Measurements from ENCODE around the gene RNASE4. TPM values are rescaled to one million over a fixed set of nuclear protein-coding genes. Genes with fewer than 3 reads are reported as not detected.
"Not testable (repeated sequence)": the region's sequence is repeated elsewhere in the genome, so short reads cannot be mapped to it uniquely, and the experiment has no call there.

The RNASE4 gene
- total RNA-seq, 1 experiment from 2014 or later: 2.2 TPM

- DNase-seq (ENCODE audit: low spot score): no peak
These were observed 48.1 kb downstream of the RNASE4 start for GRCh38 chr14:20732477-20732876.

GRCh38 chr14:20732979-20733635 lies 48.7 kb downstream of the RNASE4 start:
- in situ Hi-C loops (cut with HindIII; ENCODE audit: low sequenced_read_pairs): no loop called here
- DNase-seq (ENCODE audit: low spot score): no peak

More at GRCh38 chr14:20732477-20732876, 48.1 kb downstream of the RNASE4 start:
- in situ Hi-C loops (cut with HindIII; ENCODE audit: low sequenced_read_pairs): no loop called here

- DNase-seq (ENCODE audit: low spot score): no peak
- in situ Hi-C loops (cut with HindIII; ENCODE audit: low sequenced_read_pairs): no loop called here
These were observed 49.5 kb downstream of the RNASE4 start for GRCh38 chr14:20733684-20734429.

GRCh38 chr14:20734430-20734806 lies 50.1 kb downstream of the RNASE4 start:
- no peak for DNase-seq (ENCODE audit: low spot score)
- in situ Hi-C loops (cut with HindIII; ENCODE audit: low sequenced_read_pairs): no loop called here

DNA sequence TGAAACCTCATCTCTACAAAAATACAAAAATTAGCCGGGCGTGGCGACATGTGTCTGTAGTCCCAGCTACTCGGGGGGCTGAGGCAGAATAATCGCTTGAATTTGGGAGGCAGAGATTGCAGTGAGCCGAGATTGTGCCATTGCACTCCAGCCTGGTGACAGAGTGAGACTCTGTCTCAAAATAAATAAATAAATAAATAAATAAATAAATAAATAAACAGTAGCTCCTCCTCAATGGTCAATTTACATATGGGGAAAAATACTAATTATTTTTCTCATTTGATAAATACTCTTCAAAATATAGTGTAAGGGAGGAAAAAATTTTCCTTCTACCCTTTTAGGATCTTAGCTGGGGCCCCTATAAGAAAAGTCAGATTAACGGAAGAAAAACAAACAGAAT lies 53.9 kb downstream of the RNASE4 start:
- in situ Hi-C loops (cut with HindIII; ENCODE audit: low sequenced_read_pairs); DNase-seq (ENCODE audit: low spot score): not testable (repeated sequence)

DNA sequence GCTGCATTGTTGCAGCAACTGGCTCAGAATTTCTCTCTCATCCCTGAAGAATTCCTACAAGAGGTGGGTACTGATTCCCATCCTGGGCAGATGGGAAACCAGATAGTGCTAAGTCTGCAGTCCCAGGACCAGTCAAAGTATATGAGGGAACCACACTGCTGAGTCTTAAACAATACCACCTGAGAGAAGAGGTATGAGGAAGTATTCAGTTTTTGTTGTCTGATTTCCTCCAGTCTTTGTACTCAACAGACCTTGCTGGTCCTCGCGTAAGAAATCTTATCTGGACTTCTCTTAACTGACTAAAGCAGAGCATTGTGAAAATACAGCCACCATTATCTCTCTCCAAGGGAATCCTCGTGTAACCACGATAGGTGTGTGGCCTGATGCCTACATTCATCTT lies 57.8 kb downstream of the RNASE4 start:
- in situ Hi-C loops (cut with HindIII; ENCODE audit: low sequenced_read_pairs): no loop called here
- no peak for DNase-seq (ENCODE audit: low spot score)

GRCh38 chr14:20743556-20743955 lies 59.2 kb downstream of the RNASE4 start:
- in situ Hi-C loops (cut with HindIII; ENCODE audit: low sequenced_read_pairs): no loop called here
- no peak for DNase-seq (ENCODE audit: low spot score)

DNA sequence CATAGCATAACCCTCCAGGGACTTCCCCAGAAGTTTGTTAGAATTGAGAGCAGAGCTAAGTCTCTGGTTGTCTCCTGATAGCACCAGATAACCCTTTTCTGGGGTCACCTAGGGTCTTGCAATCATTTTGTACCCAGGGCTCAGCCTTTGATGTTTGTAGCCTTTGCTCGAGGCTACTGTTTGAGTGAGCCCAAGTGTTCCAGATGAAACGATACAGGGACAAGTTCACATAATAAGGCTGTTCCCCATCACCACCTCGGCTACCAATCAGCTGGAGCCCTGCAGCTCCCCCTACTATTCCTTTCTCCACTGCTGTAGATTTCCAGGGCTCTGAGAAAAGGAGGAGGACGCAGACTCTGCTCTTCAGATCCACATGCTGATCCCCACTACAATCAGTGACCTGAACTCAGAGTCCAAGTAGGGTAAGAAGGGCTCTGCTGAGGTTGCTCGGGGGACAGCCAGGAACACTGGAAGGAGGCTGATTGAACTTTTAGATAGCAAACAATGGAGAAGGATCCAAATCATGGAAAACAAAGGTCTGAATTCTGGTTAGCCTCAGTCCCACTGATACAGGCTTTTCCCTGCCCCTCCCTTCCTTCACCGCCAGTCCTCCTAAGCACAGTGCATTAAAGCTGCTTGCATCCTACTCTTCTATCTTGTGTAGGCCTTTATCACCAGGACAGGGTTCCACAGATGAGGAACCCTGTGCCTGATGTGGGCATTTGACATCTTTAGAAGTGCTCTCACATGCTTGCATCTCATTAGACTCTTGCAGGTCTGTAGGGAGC lies 61.4 kb downstream of the RNASE4 start, which contains the start of gene EDDM3A:
TSS of gene EDDM3A (plus strand) at position 317 of the 788 bp plus-strand sequence. CDS start 1,694 bp downstream, outside the sequence.
- in situ Hi-C loops (cut with HindIII; ENCODE audit: low sequenced_read_pairs): no loop called here
- DNase-seq (ENCODE audit: low spot score): no peak

- DNase-seq (ENCODE audit: low spot score): no peak
- in situ Hi-C loops (cut with HindIII; ENCODE audit: low sequenced_read_pairs): no loop called here
These were observed 62.2 kb downstream of the RNASE4 start for GRCh38 chr14:20746566-20746965.

GRCh38 chr14:20748439-20748838 lies 64.1 kb downstream of the RNASE4 start:
- in situ Hi-C loops (cut with HindIII; ENCODE audit: low sequenced_read_pairs): no loop called here
- DNase-seq (ENCODE audit: low spot score): no peak

DNA sequence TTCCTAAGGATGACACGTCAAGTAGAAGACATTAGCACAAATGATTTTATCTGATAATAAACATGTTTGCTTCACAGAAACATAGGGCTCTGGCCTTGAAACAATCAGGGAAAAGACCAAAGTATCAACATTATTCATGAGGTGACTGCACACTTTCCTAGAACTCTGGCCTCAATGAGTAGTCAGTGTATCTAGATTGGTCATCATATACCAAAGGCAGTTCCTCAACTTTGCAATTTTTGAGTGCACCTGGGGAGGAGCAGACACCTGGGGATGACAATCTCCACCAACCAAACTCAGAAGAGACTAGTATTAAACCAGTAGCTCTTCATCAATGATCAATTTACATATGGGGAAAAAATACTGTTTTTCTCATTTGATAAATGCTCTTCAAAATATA lies 65.8 kb downstream of the RNASE4 start:
- in situ Hi-C loops (cut with HindIII; ENCODE audit: low sequenced_read_pairs): no loop called here
- no peak for DNase-seq (ENCODE audit: low spot score)

Other genes with a start within 250 kb of the RNASE4 start
- not detected in 2 replicates for gene KLHL33, start 248.4 kb upstream of the RNASE4 start, total RNA-seq (2014; rRNA removed; shearing (Covaris generic))
- gene OSGEP, start 229.7 kb upstream of the RNASE4 start, total RNA-seq (2014; rRNA removed; shearing (Covaris generic)): 46.3 and 60.7 TPM in 2 replicates
- 234 and 289 TPM in 2 replicates for gene APEX1, start 229.3 kb upstream of the RNASE4 start, total RNA-seq (2014; rRNA removed; shearing (Covaris generic))
- 37.8 and 40.4 TPM in 2 replicates for gene PIP4P1, start 223.1 kb upstream of the RNASE4 start, total RNA-seq (2014; rRNA removed; shearing (Covaris generic))
- gene PNP, start 215.2 kb upstream of the RNASE4 start, total RNA-seq (2014; rRNA removed; shearing (Covaris generic)): 131 and 135 TPM in 2 replicates
- gene RNASE10, start 179.0 kb upstream of the RNASE4 start, total RNA-seq (2014; rRNA removed; shearing (Covaris generic)): not detected in 2 replicates
- gene RNASE9, start 123.5 kb upstream of the RNASE4 start, total RNA-seq (2014; rRNA removed; shearing (Covaris generic)): not detected in 2 replicates
- gene RNASE11, start 96.6 kb upstream of the RNASE4 start, total RNA-seq (2014; rRNA removed; shearing (Covaris generic)): not detected in 2 replicates
- not detected in 2 replicates for gene RNASE12, start 93.2 kb upstream of the RNASE4 start, total RNA-seq (2014; rRNA removed; shearing (Covaris generic))
- gene OR6S1, start 42.9 kb upstream of the RNASE4 start, total RNA-seq (2014; rRNA removed; shearing (Covaris generic)): not detected in 2 replicates
- gene ANG, start 4.2 kb downstream of the RNASE4 start, total RNA-seq (2014; rRNA removed; shearing (Covaris generic)): 3.4 and 7.1 TPM in 2 replicates
- gene EDDM3A, start 61.3 kb downstream of the RNASE4 start, total RNA-seq (2014; rRNA removed; shearing (Covaris generic)): not detected in 2 replicates
- gene EDDM3B, start 83.8 kb downstream of the RNASE4 start, total RNA-seq (2014; rRNA removed; shearing (Covaris generic)): not detected in 2 replicates
- gene RNASE6, start 96.7 kb downstream of the RNASE4 start, total RNA-seq (2014; rRNA removed; shearing (Covaris generic)): not detected in 2 replicates
- gene RNASE1, start 118.3 kb downstream of the RNASE4 start, total RNA-seq (2014; rRNA removed; shearing (Covaris generic)): 0.85 TPM in 1 of 2 replicates, not detected in the other
- not detected in 2 replicates for gene RNASE3, start 206.8 kb downstream of the RNASE4 start, total RNA-seq (2014; rRNA removed; shearing (Covaris generic))